Activated CD4-positive, alpha-beta T cell treated with anti-CD3 and anti-CD28 coated beads, Interleukin-2, amount 50 U/mL, for 24 hours (primary cell): ENCODE results near the gene CBL.

Source experiments
- DNase-seq, 2 donors: peaks; one replicate each; pipeline ENCODE4 v3.0.0-alpha.2; 2020; ENCODE audit warnings: low read depth in 1 of 2, low spot score in 1 of 2

Gene CBL

GRCh38 chr11:119329320-119329719, 123.2 kb downstream of the CBL start:
- no peak for DNase-seq

GRCh38 chr11:119330237-119330636, 124.1 kb downstream of the CBL start:
- no peak for DNase-seq

- no peak for DNase-seq
Measured at GRCh38 chr11:119332111-119332765, 126.1 kb downstream of the CBL start.

GRCh38 chr11:119334174-119334930, 128.2 kb downstream of the CBL start, which contains the start of gene RNF26:
Gene RNF26, plus strand, starts transcription at chr11:119334527. Its CDS starts 596 bp downstream, at chr11:119335123.
- DNase-seq = peak; percentile 85 to 95

GRCh38 chr11:119335091-119335654, 129.0 kb downstream of the CBL start:
- no peak for DNase-seq

- no peak for DNase-seq
Measured at GRCh38 chr11:119335655-119336543, 129.8 kb downstream of the CBL start.

GRCh38 chr11:119336744-119337469, 130.8 kb downstream of the CBL start:
- DNase-seq = no peak

GRCh38 chr11:119337581-119338317, 131.6 kb downstream of the CBL start:
- DNase-seq = no peak

GRCh38 chr11:119338318-119338890, 132.3 kb downstream of the CBL start:
- peak in 1 of 2 donors; percentile 62 for DNase-seq

GRCh38 chr11:119338965-119339588, 132.9 kb downstream of the CBL start:
- DNase-seq = no peak

GRCh38 chr11:119339589-119340334, 133.6 kb downstream of the CBL start:
- DNase-seq = no peak

GRCh38 chr11:119340335-119341221, 134.4 kb downstream of the CBL start, which contains the start of gene C1QTNF5:
Gene C1QTNF5, minus strand, starts transcription at chr11:119340883. Its CDS starts 486 bp downstream, at chr11:119340397.
- DNase-seq = no peak

GRCh38 chr11:119341222-119342022, 135.3 kb downstream of the CBL start:
- DNase-seq = no peak

GRCh38 chr11:119342023-119342300, 135.8 kb downstream of the CBL start:
- no peak for DNase-seq

- DNase-seq = no peak
Measured at GRCh38 chr11:119342362-119343130, 136.4 kb downstream of the CBL start.

- DNase-seq = no peak
Measured at GRCh38 chr11:119343726-119344125, 137.6 kb downstream of the CBL start.
